ENCODE data around the gene SAMD4B. TPM values are rescaled to one million over a fixed set of nuclear protein-coding genes. Genes with fewer than 3 reads are reported as not detected.

SAMD4B gene
- total and polyA plus RNA-seq, 2 of the 8 experiments (the other 6 are each of a cell fraction or from before 2014, with no cell fraction given) = 137 to 158 TPM

GRCh38 chr19:39324242-39324842 is 17.9 kb upstream of the SAMD4B start:
- no peak overlapping the region for H2BK5ac ChIP-seq (ENCODE audit: low read depth, low read length)
- H3K4me3 ChIP-seq (ENCODE audit: extremely low read depth in 1 of 4, insufficient read depth in 2 of 4, low read depth in 3 of 4, low read length in 4 of 4) = no peak overlapping the region
- H2AK5ac ChIP-seq (ENCODE audit: low read depth, low read length) = no peak overlapping the region
- H3K27me3 ChIP-seq (replicated peaks in 1 of 4; ENCODE audit: control insufficient read depth in 3 of 4, extremely low read depth in 1 of 4, insufficient read depth in 3 of 4, low read length in 3 of 4) = peaks cover 0 to 9% (median 9%) of the 10 kb centered on the region in 4 experiments; a peak in 4 of 7 replicates
- no peak overlapping the region for H3K4ac ChIP-seq (replicated peaks; ENCODE audit: insufficient read length, low read depth, low read length)
- ChIA-PET POLR2A (ENCODE audit: partially characterized antibody) (interaction anchor here (1.3 kb wide), 1 partner anchor 14 kb away, joined by 3 read pairs; no protein-coding TSS in a partner anchor), CTCF (ENCODE audit: partially characterized antibody) (interaction anchor here (1.0 kb wide), 1 partner anchor 11 kb away, joined by 3 read pairs; the partner anchor contains the start of gene GMFG)
- peaks cover 7% of the 10 kb centered on the region; the same call in 1 of the 2 replicates for H3K23me2 ChIP-seq (ENCODE audit: low read depth, low read length)
- no peak overlapping the region for H2BK20ac ChIP-seq (ENCODE audit: low read length)
- no peaks in the 10 kb centered on the region for H3K9me3 ChIP-seq (ENCODE audit: insufficient read depth in 2 of 2, low read depth in 1 of 2, low read length in 1 of 2)
- H2BK15ac ChIP-seq (ENCODE audit: low read length) = no peak overlapping the region
- no peak for FAIRE-seq
- no peaks in the 10 kb centered on the region for H3K36me3 ChIP-seq (ENCODE audit: control insufficient read depth in 2 of 4, insufficient read depth in 4 of 4, low read length in 3 of 4)
- H3K23ac ChIP-seq (ENCODE audit: insufficient read length) = no peak overlapping the region
- H3K4me2 ChIP-seq (ENCODE audit: insufficient read depth in 1 of 2, low read depth in 2 of 2, low read length in 2 of 2) = no peak overlapping the region
- TF ChIP-seq TAF1 (IDR thresholded peaks at IDR 0.05; ENCODE audit: low read depth, low read length) (no peak), HDAC6 (IDR thresholded peaks at IDR 0.05; ENCODE audit: low read depth, low read length) (no peak), SIRT6 (IDR thresholded peaks at IDR 0.05; ENCODE audit: low read length) (no peak), TAF7 (optimal IDR thresholded peaks at IDR 0.05; ENCODE audit: borderline replicate concordance, low read depth, low read length) (no peak), SUZ12 (IDR thresholded peaks at IDR 0.05; ENCODE audit: low read length) (no peak), MAX (IDR thresholded peaks at IDR 0.05) (no peak), JUN (IDR thresholded peaks at IDR 0.05; ENCODE audit: low read depth, low read length) (no peak), TBP (IDR thresholded peaks at IDR 0.05; ENCODE audit: low read depth, low read length) (no peak), JUND (IDR thresholded peaks at IDR 0.05; ENCODE audit: low read length) (no peak), CBX8 (IDR thresholded peaks at IDR 0.05; ENCODE audit: borderline replicate concordance, low read depth, low read length) (no peak), POLR2A (IDR thresholded peaks at IDR 0.05; ENCODE audit: control extremely low read depth in 1 of 2, low read depth in 2 of 2, low read length in 2 of 2) (no peak), CREB1 (IDR thresholded peaks at IDR 0.05) (no peak), SIN3A (conservative IDR thresholded peaks at IDR 0.05 in 1 of 2, IDR thresholded peaks at IDR 0.05 in 1 of 2; ENCODE audit: low read depth in 1 of 2, low read length in 2 of 2) (no peak), POU5F1 (IDR thresholded peaks at IDR 0.05; ENCODE audit: low read depth, low read length) (no peak)
- H2AFZ ChIP-seq (ENCODE audit: low read length) = no peak overlapping the region
- H3K14ac ChIP-seq (ENCODE audit: insufficient read length) = no peak overlapping the region
- WGBS, 2 experiments (ENCODE audit: extremely low coverage in 1 of 2, insufficient coverage in 1 of 2, insufficient read length in 1 of 2, insufficient replicate concordance in 2 of 2, low coverage in 1 of 2, low lambda C conversion rate in 2 of 2, missing lambda C conversion rate in 1 of 2) = 92% methylated on average over 5 of the region's 5 CpGs; no CpG with 5 or more reads in 1 of the 2 experiments
- peaks cover 0 to 1% of the 10 kb centered on the region in 2 experiments for H4K20me1 ChIP-seq (replicated peaks in 1 of 2; ENCODE audit: control insufficient read depth in 1 of 2, insufficient read depth in 2 of 2, low read length in 2 of 2)
- no peak overlapping the region for H3K18ac ChIP-seq (ENCODE audit: extremely low read depth, low read length)
- no peaks in the 10 kb centered on the region for H3K79me2 ChIP-seq (ENCODE audit: control insufficient read depth in 1 of 2, insufficient read depth in 2 of 2, low read length in 2 of 2)
- no peak overlapping the region for H3K56ac ChIP-seq (replicated peaks; ENCODE audit: insufficient read length, low read depth, low read length)
- H2BK120ac ChIP-seq (replicated peaks; ENCODE audit: low read depth, low read length) = no peak overlapping the region
- no peak overlapping the region for H3K9ac ChIP-seq (replicated peaks in 1 of 4; ENCODE audit: extremely low read depth in 1 of 4, low read depth in 3 of 4, low read length in 3 of 4)
- no peak overlapping the region for H4K91ac ChIP-seq (replicated peaks; ENCODE audit: insufficient read length, low read length)
- peaks cover 2 to 14% (median 6%) of the 10 kb centered on the region in 4 experiments; a peak in 6 of 7 replicates for H3K4me1 ChIP-seq (replicated peaks in 1 of 4; ENCODE audit: control insufficient read depth in 3 of 4, insufficient read depth in 4 of 4, low read length in 3 of 4)
- no peak overlapping the region for H4K5ac ChIP-seq (ENCODE audit: insufficient read length, low read depth, low read length)
- no peak overlapping the region for H3K27ac ChIP-seq (ENCODE audit: low read depth, low read length)
- no peak overlapping the region for H2BK12ac ChIP-seq (ENCODE audit: low read depth, low read length)
- no peak overlapping the region for H4K8ac ChIP-seq (ENCODE audit: extremely low read depth, insufficient read depth, low read length)
- no peaks in the 10 kb centered on the region for H3K79me1 ChIP-seq (ENCODE audit: low read depth, low read length)
- no peak for DNase-seq (ENCODE audit: low read depth in 1 of 2, low spot score in 2 of 2)

Measured in H1 (cell line).